Hematopoietic multipotent progenitor cell treated with erythropoietin and hydrocortisone succinate and interleukin-3 and kit ligand, for 8 days (in vitro differentiated cells): ENCODE measurements around the gene LRRC49.
"Not testable (repeated sequence)": the region's sequence is repeated elsewhere in the genome, so short reads cannot be mapped to it uniquely, and the experiment has no call there.

Source experiments
- DNase-seq: peaks from one replicate; pipeline ENCODE4 v3.0.0-alpha.2; 2015

The LRRC49 gene

DNA sequence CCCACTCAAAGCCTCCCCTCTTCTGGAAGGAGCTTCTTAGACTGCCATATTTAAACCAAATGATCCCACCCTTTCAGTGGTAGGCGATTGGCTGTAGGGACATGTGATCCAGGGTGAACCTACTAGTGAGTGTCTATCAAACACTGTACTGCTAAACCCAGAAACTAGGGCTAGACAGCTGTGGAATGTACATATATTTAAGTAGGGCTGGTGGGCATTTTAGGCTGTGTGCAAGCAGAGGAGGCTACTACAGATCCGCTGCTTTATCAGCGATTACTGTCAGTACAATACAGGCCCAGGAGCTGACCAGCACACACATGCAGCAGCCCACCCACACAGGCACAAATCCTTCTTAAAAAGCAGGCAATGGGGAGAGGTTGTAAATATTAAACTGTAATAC is 23.3 kb upstream of the LRRC49 start:
- DNase-seq = no peak

DNA sequence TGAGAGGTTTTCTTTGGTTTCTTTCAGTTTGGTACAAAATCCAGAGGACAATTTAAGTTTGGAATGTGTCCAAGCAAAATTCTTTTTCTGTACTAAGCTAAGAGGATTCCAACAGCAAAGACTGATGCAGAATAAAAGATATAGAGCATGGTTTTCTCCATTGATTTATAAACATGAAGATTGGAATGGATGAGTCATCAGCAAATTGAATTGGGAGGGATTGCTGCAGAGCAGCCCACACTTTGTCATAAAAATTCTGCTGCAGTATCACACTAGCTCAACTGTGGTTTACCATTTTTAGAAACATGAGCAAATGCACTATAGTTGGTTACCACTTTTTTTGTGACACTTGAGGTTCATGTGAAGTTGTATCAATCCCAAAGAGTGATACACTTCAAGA is 22.6 kb upstream of the LRRC49 start:
- no peak for DNase-seq

GRCh38 chr15:70871490-70871889 is 21.1 kb upstream of the LRRC49 start:
- DNase-seq = not testable (repeated sequence)

GRCh38 chr15:70873232-70874054 is 19.2 kb upstream of the LRRC49 start:
- no peak for DNase-seq

GRCh38 chr15:70875001-70875782 is 17.4 kb upstream of the LRRC49 start:
- no peak for DNase-seq

- DNase-seq = no peak
Measured at GRCh38 chr15:70876011-70876410, 16.6 kb upstream of the LRRC49 start.

DNA sequence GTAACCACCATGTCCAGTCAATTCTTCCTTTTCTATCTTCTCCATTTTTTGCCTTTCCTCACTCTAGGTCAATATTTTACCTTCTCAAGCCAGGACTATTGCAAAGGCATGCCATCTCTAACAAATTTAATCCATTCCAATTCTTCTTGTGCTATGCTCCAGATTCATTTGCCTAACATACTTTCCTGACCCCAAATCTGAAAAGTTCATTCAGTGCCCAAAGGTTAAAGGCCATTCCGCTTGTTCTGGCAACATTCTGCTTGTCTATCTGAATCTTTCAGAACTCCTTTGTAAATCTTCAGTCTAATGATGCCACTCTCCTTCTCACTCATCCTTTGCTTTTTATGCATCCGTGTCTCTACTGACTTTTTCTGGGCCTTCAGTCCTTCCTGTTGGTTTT is 15.9 kb upstream of the LRRC49 start:
- DNase-seq = no peak

GRCh38 chr15:70879401-70879800 is 13.2 kb upstream of the LRRC49 start:
- DNase-seq = no peak

- no peak for DNase-seq
Measured at GRCh38 chr15:70880781-70881180, 11.8 kb upstream of the LRRC49 start.

DNA sequence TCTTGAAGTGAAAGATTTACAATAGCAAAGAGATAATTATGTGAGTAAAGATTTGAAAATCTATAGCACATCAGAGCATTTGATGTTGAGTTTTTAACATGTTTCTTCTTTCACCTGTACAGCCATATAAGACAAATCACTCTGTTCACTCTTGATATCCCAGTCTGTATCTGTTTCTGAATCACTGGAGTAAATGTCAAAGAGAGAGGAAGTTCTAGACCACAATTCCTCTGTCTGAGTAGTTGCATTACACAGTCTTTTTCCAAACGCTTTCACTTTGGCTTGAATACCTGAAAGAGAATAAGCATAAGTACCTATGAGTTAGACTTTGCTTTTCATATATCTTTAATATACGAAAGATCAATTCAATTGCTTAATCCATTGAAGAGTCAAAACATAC is 10.3 kb upstream of the LRRC49 start:
- DNase-seq = no peak

GRCh38 chr15:70892912-70893560 is 410 bp downstream of the LRRC49 start:
- DNase-seq = no peak

DNA sequence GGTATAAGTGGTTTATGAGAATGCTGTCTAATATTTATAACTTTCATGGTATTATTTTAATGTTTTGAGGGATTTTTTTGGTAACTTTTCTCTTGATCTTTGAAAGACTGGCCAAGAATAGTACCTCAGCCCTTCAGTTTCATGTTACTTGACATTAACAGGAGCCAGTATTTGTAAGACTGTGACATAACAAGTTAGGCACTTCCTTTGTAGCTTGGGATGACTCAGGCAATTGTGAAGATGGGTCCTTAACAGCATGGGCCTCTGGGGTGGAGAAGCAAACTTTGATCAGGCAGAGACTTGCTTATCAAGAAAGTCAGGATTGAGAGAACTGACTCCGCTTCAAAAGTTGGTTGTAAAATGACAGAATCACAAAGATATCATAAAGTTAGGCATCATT is 9.5 kb downstream of the LRRC49 start:
- DNase-seq = no peak

- no peak for DNase-seq
Measured at GRCh38 chr15:70906842-70907241, 14.2 kb downstream of the LRRC49 start.

DNA sequence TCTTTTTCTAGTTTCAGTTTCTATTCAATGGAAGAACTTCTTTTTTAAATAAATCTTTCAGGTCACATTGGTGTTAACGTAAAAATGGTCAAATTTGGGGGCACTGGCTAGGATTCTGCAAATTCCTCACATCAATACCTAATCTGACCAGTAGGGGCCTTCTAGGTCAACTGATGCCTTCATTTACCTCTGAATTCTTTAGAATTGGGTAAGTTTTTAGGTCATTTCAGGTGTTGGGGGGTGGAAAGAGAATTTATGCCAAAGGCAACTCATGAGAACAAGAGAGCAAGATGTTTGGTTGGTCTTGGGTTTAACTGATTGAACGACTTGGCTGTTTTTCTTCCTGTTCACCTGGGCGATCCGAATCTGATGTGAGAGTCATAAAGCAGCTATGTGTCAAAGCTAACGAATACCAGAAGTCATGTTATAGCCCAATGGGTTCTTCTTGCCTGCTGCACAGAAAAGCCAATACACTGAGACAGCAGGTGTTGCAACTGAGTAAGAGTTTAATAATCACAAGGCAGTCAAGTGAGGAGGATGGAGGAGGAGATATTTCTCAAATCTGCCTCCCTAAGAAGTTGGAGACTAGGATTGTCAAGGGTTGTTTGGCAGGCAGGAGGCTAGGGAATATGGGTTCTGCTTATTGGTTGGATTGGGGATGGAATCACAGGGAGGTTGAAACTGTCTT is 15.3 kb downstream of the LRRC49 start:
- DNase-seq = no peak

- DNase-seq = no peak
Measured at GRCh38 chr15:70910958-70911357, 18.3 kb downstream of the LRRC49 start.

DNA sequence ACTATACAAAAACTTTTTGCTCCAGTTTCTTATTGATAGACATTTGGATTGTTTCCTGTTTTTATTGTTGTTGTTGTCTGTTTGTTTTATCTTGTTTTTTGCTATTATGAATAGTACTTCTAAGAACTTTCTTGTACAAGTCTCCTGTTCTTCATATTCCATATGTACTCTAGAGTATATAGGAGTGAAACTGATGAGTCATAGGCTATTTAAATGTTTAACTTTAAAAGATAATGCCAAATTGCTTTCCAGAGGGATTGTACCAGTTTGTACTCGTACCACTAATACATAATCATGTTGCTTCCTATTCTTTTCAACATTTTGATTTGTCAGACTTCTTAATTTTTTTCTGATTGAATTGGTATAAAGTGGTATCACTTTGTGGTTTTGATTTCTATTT is 19.6 kb downstream of the LRRC49 start:
- DNase-seq = no peak

DNA sequence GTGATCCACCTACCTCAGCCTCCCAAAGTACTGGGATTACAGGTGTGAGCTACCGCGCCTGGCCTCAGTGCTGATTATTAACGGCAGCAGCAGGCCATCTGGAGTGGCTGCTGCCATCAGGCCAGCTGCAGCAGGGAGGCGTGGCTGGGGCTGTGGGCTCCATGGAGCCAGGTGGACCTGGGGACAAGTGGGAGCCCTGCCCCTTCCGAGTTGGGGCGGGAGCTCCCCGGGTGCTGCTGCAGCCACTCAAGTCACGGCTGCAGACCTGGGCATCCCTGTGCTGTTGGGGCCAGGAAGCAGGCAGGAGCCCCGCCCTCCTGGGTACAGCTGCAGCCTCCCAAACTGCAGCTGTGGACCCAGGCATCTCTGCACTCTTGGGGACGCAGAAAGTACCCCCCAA is 23.9 kb downstream of the LRRC49 start:
- DNase-seq = no peak

DNA sequence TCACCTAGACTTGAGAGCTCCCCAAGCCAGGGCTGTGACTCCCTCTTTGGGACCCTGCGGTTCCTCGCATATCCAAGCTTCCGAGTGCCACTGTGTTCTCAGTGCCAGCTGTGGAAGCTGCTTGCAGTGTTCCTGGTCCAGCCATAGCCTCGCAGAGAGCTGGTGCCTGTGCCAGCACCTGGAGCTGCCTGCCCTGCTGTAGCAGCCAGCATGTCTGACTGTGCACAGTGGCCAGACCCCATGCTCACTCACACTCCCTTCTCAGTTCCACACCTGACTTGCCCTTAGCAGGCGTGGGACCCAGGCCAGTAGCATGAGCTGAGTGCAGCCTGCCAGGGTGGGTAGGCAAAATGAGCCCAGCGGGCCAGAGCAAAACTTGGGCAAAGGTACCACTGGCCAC is 25.3 kb downstream of the LRRC49 start:
- no peak for DNase-seq

GRCh38 chr15:70920981-70921696 is 28.5 kb downstream of the LRRC49 start:
- no peak for DNase-seq

- no peak for DNase-seq
Measured at GRCh38 chr15:70922119-70922518, 29.5 kb downstream of the LRRC49 start.

GRCh38 chr15:70923311-70924080 is 30.9 kb downstream of the LRRC49 start:
- DNase-seq = no peak

GRCh38 chr15:70926914-70927313 is 34.3 kb downstream of the LRRC49 start:
- not testable (repeated sequence) for DNase-seq
